Smooth muscle cell (in vitro differentiated cells): ENCODE data around the gene ADISSP. TPM values are rescaled to one million over a fixed set of nuclear protein-coding genes. Genes with fewer than 3 reads are reported as not detected.

Experiments used
- DNase-seq: peaks from one replicate; lab custom pipeline; 2025; ENCODE audit not compliant: unreplicated experiment; lab: John Stamatoyannopoulos, UW
- H2AFZ ChIP-seq: fragments of 200-600 bp; sonication (generic); 2 replicates; pipeline ENCODE4 v1.6.0; 2016; ENCODE audit warnings: antibody characterized with exemption, low read depth, mild to moderate bottlenecking
- H3F3A ChIP-seq: fragments of 200-600 bp; sonication (generic); 2 replicates; pipeline ENCODE4 v1.6.0; 2017; ENCODE audit warnings: antibody characterized with exemption, low read depth
- H3K27ac ChIP-seq: fragments of 200-600 bp; sonication (generic); 2 replicates; pipeline ENCODE4 v1.5.1; 2016; ENCODE audit warnings: low read depth, mild to moderate bottlenecking
- H3K27me3 ChIP-seq: fragments of 200-600 bp; sonication (generic); 2 replicates; pipeline ENCODE4 v1.6.1; 2016; ENCODE audit warnings: low read depth, mild to moderate bottlenecking
- H3K36me3 ChIP-seq: fragments of 200-600 bp; sonication (generic); 2 replicates; pipeline ENCODE4 v1.5.1; 2016; ENCODE audit warnings: low read depth
- H3K4me1 ChIP-seq: fragments of 200-600 bp; sonication (generic); 2 replicates; pipeline ENCODE4 v1.5.1; 2016; ENCODE audit warnings: low read depth
- H3K4me2 ChIP-seq: fragments of 200-600 bp; sonication (generic); 2 replicates; pipeline ENCODE4 v1.6.0; 2016; ENCODE audit warnings: mild to moderate bottlenecking
- H3K4me3 ChIP-seq: fragments of 200-600 bp; sonication (generic); 2 replicates; pipeline ENCODE4 v1.5.1; 2016; ENCODE audit warnings: mild to moderate bottlenecking
- H3K79me2 ChIP-seq: fragments of 200-600 bp; sonication (generic); 2 replicates; pipeline ENCODE4 v1.6.0; 2016; ENCODE audit warnings: low read depth, mild to moderate bottlenecking
- H3K9ac ChIP-seq: fragments of 200-600 bp; sonication (generic); 2 replicates; pipeline ENCODE4 v1.6.0; 2016; ENCODE audit warnings: low read depth
- H3K9me3 ChIP-seq: fragments of 200-600 bp; sonication (generic); replicated peaks from 2 replicates; pipeline ENCODE4 v1.5.1; 2016; ENCODE audit warnings: low read depth
- H4K20me1 ChIP-seq: fragments of 200-600 bp; sonication (generic); 2 replicates; pipeline ENCODE4 v1.6.0; 2016; ENCODE audit warnings: low read depth
- CTCF ChIP-seq: fragments of 200-600 bp; sonication (generic); IDR thresholded peaks from 2 replicates; pipeline ENCODE4 v1.5.1; 2017; ENCODE audit warnings: borderline replicate concordance, mild to moderate bottlenecking, antibody characterized with exemption; ENCODE audit not compliant: insufficient read depth, poor library complexity, severe bottlenecking
- WGBS: methylation state at CpG from one replicate; pipeline ENCODE4 v1.1.7; 2016; ENCODE audit warnings: low lambda C conversion rate; 5-methylcytosine and 5-hydroxymethylcytosine counted together
- polyA plus RNA-seq: library from polyadenylated mRNA; unstranded; fragments of >200 nt; fragmentation: Nextera tagmentation; extraction: Ambion mirVana; gene quantifications from 2 replicates; pipeline ENCODE4 v1.2.1, GENCODE V29; 2016
- total RNA-seq: library from RNA; depleted of rRNA; stranded (reverse); fragments of >200 nt; gene quantifications from 2 replicates; pipeline ENCODE4 v1.2.3, GENCODE V29; 2014

The ADISSP gene
- total and polyA plus RNA-seq, 2 experiments from 2014 or later: 7.6 to 46.7 TPM

- peaks cover 12% of the 10 kb centered on the region for H3K4me1 ChIP-seq
- no peaks in the 10 kb centered on the region for H3K9me3 ChIP-seq
- WGBS: 6% methylated on average over 20 of the region's 20 CpGs
- peak overlapping the region; percentile 49 for H2AFZ ChIP-seq
- peak overlapping the region; percentile 97 for H3K27ac ChIP-seq
- no peaks in the 10 kb centered on the region for H3K27me3 ChIP-seq
- H3F3A ChIP-seq: peaks cover 35% of the 10 kb centered on the region
- no peaks in the 10 kb centered on the region for H4K20me1 ChIP-seq
- H3K4me2 ChIP-seq: peak overlapping the region; percentile 79
- TF ChIP-seq CTCF: no peak
- H3K36me3 ChIP-seq: no peaks in the 10 kb centered on the region
- H3K79me2 ChIP-seq: no peaks in the 10 kb centered on the region
- peak overlapping the region; percentile 35 for H3K4me3 ChIP-seq
- peak overlapping the region; percentile 82 for H3K9ac ChIP-seq
- DNase-seq: peak; percentile 90
Observed at GRCh38 chr20:3811467-3812258, 44.1 kb upstream of the ADISSP start.

DNA sequence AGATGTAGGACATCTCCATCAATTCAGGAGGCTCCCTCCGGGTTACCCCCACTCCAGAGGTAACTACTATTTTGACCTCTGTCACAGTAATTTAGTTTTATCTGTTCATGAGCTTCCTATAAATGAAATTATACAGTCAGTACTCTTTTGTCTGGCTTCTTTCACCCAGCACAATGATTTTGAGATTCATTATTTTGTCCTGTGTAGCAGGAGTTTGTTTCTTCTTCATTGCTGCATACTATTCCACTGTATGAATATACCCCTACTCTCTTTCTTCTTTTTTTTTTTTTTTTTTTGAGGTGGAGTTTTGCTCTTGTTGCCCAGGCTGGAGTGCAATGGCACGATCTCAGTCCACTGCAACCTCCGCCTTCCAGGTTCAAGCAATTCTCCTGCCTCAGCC is 41.0 kb upstream of the ADISSP start:
- WGBS: 100% methylated on average over 3 of the region's 3 CpGs
- Histone ChIP-seq H3K27me3 (no peaks in the 10 kb centered on the region), H3K36me3 (no peaks in the 10 kb centered on the region), H2AFZ (no peak overlapping the region), H3K9ac (no peak overlapping the region), H3K4me3 (no peak overlapping the region), H3K27ac (peak overlapping the region; percentile 60), H4K20me1 (no peaks in the 10 kb centered on the region), H3F3A (peaks cover 38% of the 10 kb centered on the region), H3K79me2 (no peaks in the 10 kb centered on the region), H3K4me2 (peak overlapping the region; percentile 31), H3K9me3 (no peaks in the 10 kb centered on the region), H3K4me1 (peaks cover 12% of the 10 kb centered on the region)
- no peak for TF ChIP-seq CTCF
- no peak for DNase-seq

DNA sequence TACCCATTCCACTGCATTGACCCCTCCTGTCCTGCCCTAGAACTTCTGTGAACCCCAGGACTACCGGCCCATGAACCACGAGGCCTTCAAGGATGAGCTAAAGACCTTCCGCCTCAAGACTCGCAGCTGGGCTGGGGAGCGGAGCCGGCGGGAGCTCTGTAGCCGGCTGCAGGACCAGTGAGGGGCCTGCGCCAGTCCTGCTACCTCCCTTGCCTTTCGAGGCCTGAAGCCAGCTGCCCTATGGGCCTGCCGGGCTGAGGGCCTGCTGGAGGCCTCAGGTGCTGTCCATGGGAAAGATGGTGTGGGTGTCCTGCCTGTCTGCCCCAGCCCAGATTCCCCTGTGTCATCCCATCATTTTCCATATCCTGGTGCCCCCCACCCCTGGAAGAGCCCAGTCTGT is 37.2 kb upstream of the ADISSP start:
- Histone ChIP-seq H3K27me3 (no peaks in the 10 kb centered on the region), H3K79me2 (no peaks in the 10 kb centered on the region), H3K4me1 (peaks cover 12% of the 10 kb centered on the region), H2AFZ (no peak overlapping the region), H3K9me3 (no peaks in the 10 kb centered on the region), H3K27ac (no peak overlapping the region), H3K36me3 (no peaks in the 10 kb centered on the region), H4K20me1 (no peaks in the 10 kb centered on the region), H3K9ac (no peak overlapping the region), H3F3A (peaks cover 12% of the 10 kb centered on the region), H3K4me3 (no peak overlapping the region), H3K4me2 (no peak overlapping the region)
- WGBS: 95% methylated on average over 11 of the region's 11 CpGs
- TF ChIP-seq CTCF: no peak
- DNase-seq: no peak
